Hippocampal formation (tissue), 2 donors: Measurements from ENCODE around the gene ALLC.
A peak's percentile ranks its signal among the peaks of the same experiment; 100 is the strongest.

ENCODE experiments used
- DNase-seq, 2 donors: peaks; one replicate each; lab custom pipeline; 2025; lab: John Stamatoyannopoulos, UW

ALLC gene

GRCh38 chr2:3679180-3679579, 21.2 kb downstream of the ALLC start:
- no peak for DNase-seq

- no peak for DNase-seq
Observed at GRCh38 chr2:3679616-3680393, 21.8 kb downstream of the ALLC start.

GRCh38 chr2:3680548-3681345, 22.7 kb downstream of the ALLC start:
- no peak for DNase-seq

GRCh38 chr2:3681625-3682024, 23.6 kb downstream of the ALLC start:
- no peak for DNase-seq

GRCh38 chr2:3682811-3683210, 24.8 kb downstream of the ALLC start:
- DNase-seq, result no peak

- no peak for DNase-seq
Observed at GRCh38 chr2:3683748-3684454, 25.9 kb downstream of the ALLC start.

- no peak for DNase-seq
Observed at GRCh38 chr2:3689998-3690748, 32.2 kb downstream of the ALLC start.

- DNase-seq, result no peak
Observed at GRCh38 chr2:3692375-3692774, 34.4 kb downstream of the ALLC start.

GRCh38 chr2:3696545-3696944, 38.5 kb downstream of the ALLC start:
- no peak for DNase-seq

GRCh38 chr2:3701071-3701470, 43.1 kb downstream of the ALLC start:
- no peak for DNase-seq

- DNase-seq, result no peak
Observed at GRCh38 chr2:3703236-3703756, 45.3 kb downstream of the ALLC start, which contains the start of gene DCDC2C. Gene DCDC2C (plus strand): TSS chr2:3703575. CDS start chr2:3703752, 177 bp downstream.

- DNase-seq, result no peak
Observed at GRCh38 chr2:3703757-3704355, 45.9 kb downstream of the ALLC start.

- no peak for DNase-seq
Observed at GRCh38 chr2:3704692-3705091, 46.7 kb downstream of the ALLC start.

GRCh38 chr2:3705782-3706181, 47.8 kb downstream of the ALLC start:
- no peak for DNase-seq

- DNase-seq, result no peak
Observed at GRCh38 chr2:3706892-3707291, 48.9 kb downstream of the ALLC start.

- DNase-seq, result no peak
Observed at GRCh38 chr2:3708576-3708975, 50.6 kb downstream of the ALLC start.

GRCh38 chr2:3709225-3709624, 51.2 kb downstream of the ALLC start:
- DNase-seq, result no peak

- no peak for DNase-seq
Observed at GRCh38 chr2:3712424-3712823, 54.4 kb downstream of the ALLC start.

- DNase-seq, result peak in 1 of 2 donors; percentile 11
Observed at GRCh38 chr2:3712831-3713503, 55.0 kb downstream of the ALLC start.

GRCh38 chr2:3718679-3719078, 60.7 kb downstream of the ALLC start:
- DNase-seq, result no peak

- no peak for DNase-seq
Observed at GRCh38 chr2:3725002-3725401, 67.0 kb downstream of the ALLC start.
